ENCODE data around the gene SLC11A1.

Gene SLC11A1

DNA sequence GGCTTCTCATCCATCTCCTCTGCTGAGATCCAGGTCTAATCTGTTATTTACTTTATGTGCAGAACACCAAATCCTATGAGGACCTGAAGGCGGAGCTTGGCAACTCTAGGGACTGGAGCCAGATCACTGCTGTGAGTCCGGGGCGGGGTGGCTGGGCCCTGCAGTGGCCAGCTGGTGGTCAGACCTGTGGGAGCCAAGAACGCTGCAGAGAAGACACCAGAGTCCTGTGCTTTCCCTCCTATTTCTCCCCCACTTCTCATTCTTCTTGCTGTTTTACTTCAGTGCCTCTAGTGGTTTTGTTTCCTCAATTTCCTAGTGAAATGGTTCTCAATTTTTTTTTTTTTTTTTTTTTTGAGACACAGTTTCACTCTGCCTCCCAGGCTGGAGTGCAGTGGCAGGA, 56.5 kb downstream of the SLC11A1 start:
- DNase-seq, result no peak

DNA sequence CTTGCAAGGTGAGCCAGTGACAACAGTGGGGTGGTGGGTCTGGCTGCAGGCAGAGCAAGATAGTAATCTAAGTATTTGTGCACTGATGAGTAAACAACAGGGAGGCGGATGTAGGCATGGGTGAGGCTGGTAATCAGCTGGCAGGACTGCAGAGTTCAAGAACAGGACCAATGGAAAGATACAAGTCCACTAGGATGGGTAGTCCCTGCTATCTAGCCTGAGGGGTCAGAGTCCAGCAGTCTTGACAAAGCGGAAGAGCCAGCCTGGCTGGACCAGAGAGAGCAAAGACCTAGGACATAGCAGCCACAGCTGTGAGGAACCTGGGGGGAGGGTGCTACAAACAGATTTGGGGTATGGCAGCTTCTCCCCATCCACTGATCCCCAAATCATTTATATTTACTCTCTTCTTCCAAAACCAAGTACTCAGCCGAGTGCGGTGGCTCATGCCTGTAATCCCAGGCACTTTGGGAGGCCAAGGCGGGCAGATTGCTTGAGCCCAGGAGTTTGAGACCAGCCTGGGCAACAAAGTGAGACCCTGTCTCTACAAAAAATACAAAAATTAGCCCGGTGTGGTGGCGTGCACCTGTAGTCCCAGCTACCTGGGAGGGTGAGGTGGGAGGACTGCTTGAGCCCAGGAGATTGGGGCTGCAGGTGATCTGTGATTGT, 62.8 kb downstream of the SLC11A1 start:
- DNase-seq, result no peak

DNA sequence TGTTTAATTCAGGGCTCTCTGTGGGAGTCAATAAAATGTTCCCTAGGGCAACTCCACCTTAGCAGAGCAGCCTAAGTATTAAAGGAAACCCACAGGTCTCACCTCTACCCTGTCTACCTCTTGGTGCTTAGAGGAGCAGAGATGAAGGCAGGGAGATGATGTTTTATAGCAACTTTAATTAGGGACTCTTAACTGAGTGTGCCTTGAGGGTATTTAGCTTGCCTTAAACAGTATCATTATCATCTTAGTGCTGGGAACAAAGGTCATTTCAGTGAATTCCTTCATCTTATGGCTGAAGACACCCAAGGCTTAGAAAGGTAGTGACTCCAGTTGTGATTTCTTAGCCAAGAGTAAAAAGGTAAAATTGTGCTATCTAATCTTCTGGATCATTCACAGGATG, 63.5 kb downstream of the SLC11A1 start:
- DNase-seq, result no peak
